ENCODE measurements around the gene FADS6.

FADS6 gene

DNA sequence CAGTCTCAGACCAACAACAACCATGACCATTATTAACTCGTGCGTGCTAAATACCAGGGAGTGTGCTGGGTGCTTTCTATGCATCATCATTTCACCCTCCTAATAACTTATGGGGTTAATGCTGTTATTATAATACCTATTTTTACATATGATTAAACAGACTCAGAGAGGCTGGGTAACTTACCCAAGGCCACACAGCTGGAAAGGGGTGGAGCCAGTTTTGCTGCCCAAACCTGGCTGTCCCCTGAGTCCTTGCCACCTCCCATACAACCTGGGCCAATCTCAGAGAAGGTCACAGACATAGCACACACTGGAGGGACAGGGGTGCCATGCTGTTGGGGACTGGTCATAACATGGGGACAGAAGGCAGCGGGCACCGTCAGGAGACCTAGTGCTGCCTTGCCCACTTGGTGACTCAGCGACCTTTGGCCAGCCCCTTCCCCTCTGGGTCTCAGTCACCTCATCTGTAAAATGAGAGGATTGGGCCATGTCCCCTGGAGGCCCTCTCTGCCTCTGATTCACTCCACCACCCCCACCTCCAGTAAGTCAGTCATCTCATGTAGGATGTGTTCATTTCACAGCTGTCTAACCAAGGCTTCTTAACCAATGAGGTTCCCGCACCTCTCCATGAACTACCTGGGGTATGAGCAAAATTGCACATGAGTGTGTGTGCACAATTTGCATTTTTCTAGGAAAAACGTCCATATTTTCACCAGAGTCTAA is 11.4 kb upstream of the FADS6 start:
- no peak for DNase-seq (ENCODE audit: low read depth)
- TF ChIP-seq, protein P1, sequence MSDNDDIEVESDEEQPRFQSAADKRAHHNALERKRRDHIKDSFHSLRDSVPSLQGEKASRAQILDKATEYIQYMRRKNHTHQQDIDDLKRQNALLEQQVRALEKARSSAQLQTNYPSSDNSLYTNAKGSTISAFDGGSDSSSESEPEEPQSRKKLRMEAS (IDR thresholded peaks at IDR 0.05; ENCODE audit: low read depth, low read length), result no peak
- TF ChIP-seq POLR2A (IDR thresholded peaks at IDR 0.05; ENCODE audit: extremely low read depth, insufficient read length) (no peak), CTCF (IDR thresholded peaks at IDR 0.05; ENCODE audit: low read depth, low read length) (no peak), MYC (IDR thresholded peaks at IDR 0.05; ENCODE audit: low read depth, low read length) (no peak)
- H3K4me3 ChIP-seq (ENCODE audit: low read depth, low read length), result no peak overlapping the region

GRCh38 chr17:74903671-74904070 is 10.2 kb upstream of the FADS6 start:
- no peak overlapping the region for H3K4me3 ChIP-seq (ENCODE audit: low read depth, low read length)
- TF ChIP-seq, protein P1 (IDR thresholded peaks at IDR 0.05; ENCODE audit: low read depth, low read length), result no peak
- TF ChIP-seq POLR2A (IDR thresholded peaks at IDR 0.05; ENCODE audit: extremely low read depth, insufficient read length) (no peak), MYC (IDR thresholded peaks at IDR 0.05; ENCODE audit: low read depth, low read length) (no peak), CTCF (IDR thresholded peaks at IDR 0.05; ENCODE audit: low read depth, low read length) (no peak)
- DNase-seq (ENCODE audit: low read depth), result no peak

DNA sequence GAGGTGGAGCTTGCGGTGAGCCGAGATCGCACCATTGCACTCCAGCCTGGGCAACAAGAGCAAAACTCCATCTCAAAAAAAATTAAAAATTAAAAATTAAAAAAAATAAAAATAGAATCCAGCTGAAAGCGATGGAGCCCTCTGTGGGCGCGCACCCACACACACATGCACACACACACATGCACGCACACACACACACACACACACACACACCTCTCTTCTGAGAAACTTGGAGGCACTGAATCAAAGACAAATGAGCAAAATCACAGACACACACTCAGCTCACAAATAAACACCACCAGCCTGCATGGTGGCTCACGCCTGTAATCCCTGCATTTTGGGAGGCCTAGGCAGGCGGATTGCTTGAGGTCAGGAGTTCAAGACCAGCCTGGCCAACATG is 9.6 kb upstream of the FADS6 start:
- H3K4me3 ChIP-seq (ENCODE audit: low read depth, low read length), result no peak overlapping the region
- TF ChIP-seq, protein P1 (IDR thresholded peaks at IDR 0.05; ENCODE audit: low read depth, low read length), result no peak
- TF ChIP-seq POLR2A (IDR thresholded peaks at IDR 0.05; ENCODE audit: extremely low read depth, insufficient read length), result no peak
- no peak for TF ChIP-seq CTCF (IDR thresholded peaks at IDR 0.05; ENCODE audit: low read depth, low read length)
- TF ChIP-seq MYC (IDR thresholded peaks at IDR 0.05; ENCODE audit: low read depth, low read length), result no peak
- no peak for DNase-seq (ENCODE audit: low read depth)

DNA sequence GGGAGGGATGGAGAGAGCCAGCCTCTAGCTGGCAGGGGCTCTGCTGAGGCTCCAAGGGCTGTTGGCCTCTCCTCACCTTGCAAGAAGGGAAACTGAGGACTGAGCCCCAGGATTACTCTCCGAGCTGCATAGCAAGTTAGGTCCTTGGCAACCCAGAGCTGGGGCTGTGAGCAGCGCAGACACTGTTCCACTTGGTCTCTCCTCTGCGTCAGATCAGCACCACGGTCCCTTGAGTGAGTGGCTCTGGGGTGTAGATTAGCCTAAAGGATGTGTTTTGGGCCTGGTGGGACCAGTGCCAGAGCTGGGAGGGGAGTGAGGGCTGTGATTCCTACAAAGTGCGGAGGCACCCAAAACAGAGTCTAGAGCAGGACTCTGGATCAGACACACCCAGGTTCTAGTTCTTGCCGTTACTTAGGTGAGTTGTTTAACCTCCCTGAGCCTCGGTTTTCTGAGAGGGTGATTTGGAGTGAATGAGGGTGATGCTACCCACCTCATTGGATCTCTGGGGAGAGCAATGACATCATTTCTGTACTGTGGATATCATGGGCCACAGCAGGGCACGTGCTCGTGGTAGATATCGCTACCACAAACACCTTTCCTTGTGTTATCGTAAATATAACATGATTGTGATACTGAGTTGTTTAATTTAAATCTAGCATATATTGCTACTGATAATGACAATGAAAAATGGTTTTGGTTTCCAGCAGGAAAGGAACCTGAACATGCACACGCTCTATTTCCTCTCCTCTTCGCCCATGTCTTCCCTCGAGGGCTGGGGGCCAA is 8.1 kb upstream of the FADS6 start:
- no peak overlapping the region for H3K4me3 ChIP-seq (ENCODE audit: low read depth, low read length)
- TF ChIP-seq, protein P1 (IDR thresholded peaks at IDR 0.05; ENCODE audit: low read depth, low read length), result no peak
- no peak for TF ChIP-seq MYC (IDR thresholded peaks at IDR 0.05; ENCODE audit: low read depth, low read length)
- no peak for TF ChIP-seq POLR2A (IDR thresholded peaks at IDR 0.05; ENCODE audit: extremely low read depth, insufficient read length)
- TF ChIP-seq CTCF (IDR thresholded peaks at IDR 0.05; ENCODE audit: low read depth, low read length), result no peak
- DNase-seq (ENCODE audit: low read depth), result no peak

DNA sequence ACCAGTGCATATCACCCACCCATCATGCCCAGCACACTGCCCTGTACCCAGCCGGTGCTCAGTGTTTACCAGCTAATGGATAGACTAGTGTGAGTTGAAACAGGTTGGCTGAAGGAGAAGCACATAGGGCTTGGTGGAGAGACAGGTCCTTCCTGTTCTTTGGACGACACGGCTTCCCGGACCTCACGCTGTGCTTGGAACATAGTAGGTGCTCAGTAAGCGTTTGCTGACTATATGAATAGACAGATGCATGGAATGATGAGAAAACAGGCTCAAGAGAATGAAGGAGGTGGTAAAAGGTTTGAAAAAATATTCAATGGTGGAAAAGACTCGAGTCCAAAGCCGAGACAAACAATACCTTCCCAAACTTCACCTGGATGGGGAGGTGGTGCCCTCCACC is 6.8 kb upstream of the FADS6 start:
- TF ChIP-seq MYC (IDR thresholded peaks at IDR 0.05; ENCODE audit: low read depth, low read length) (no peak), CTCF (IDR thresholded peaks at IDR 0.05; ENCODE audit: low read depth, low read length) (no peak), POLR2A (IDR thresholded peaks at IDR 0.05; ENCODE audit: extremely low read depth, insufficient read length) (no peak)
- DNase-seq (ENCODE audit: low read depth), result no peak
- H3K4me3 ChIP-seq (ENCODE audit: low read depth, low read length), result no peak overlapping the region

Measured in NB4 (cell line).